K562 (cell line): Measurements from ENCODE around the gene GBP1. TPM values are rescaled to one million over a fixed set of nuclear protein-coding genes. Genes with fewer than 3 reads are reported as not detected.

ENCODE experiments used
- ATAC-seq: fragments of 200-7000 bp; cut with Tn5 transposase; 3 replicates; pipeline ENCODE4 v1.9.1; 2020; ENCODE audit warnings: moderate library complexity
- BruUV-seq: library from RNA; stranded (reverse); fragments of 400-500 nt; replicated peaks from 2 replicates; lab custom pipeline; 2021; lab: Mats Ljungman, UMichigan
- CTCF ChIA-PET: fragments of 300-600 bp; formaldehyde crosslinking; extraction: SDS; loops from one replicate; lab custom pipeline; 2021; ENCODE audit warnings: low intra/inter-chr PET ratio; lab: Yijun Ruan, JAX
- POLR2A ChIA-PET: fragments of 300-600, 350-650 bp; sonication (Branson Sonifier 250); formaldehyde crosslinking; extraction: SDS; loops from one replicate; lab custom pipeline; 2021; ENCODE audit warnings: antibody characterized with exemption, inconsistent platforms; lab: Yijun Ruan, JAX
- DNase-seq, 4 experiments: peaks; one replicate each; pipeline versions ENCODE4 v3.0.0 to v3.0.0-alpha.2; 2011 to 2018; ENCODE audit warnings: low spot score in 3 of 4, mixed read lengths in 3 of 4; ENCODE audit errors: extremely low read depth in 1 of 4
- FAIRE-seq: peaks from 2 replicates; lab custom pipeline; 2011; peaks lifted over from hg19 to GRCh38; lab: Jason Lieb, UNC
- H2AFZ ChIP-seq: 2 replicates; pipeline ENCODE4 v1.6.0; 2011; ENCODE audit warnings: low read depth, low read length, control low read depth, inconsistent platforms
- H3K27ac ChIP-seq: fragments of 200-600 bp; 3 replicates; pipeline ENCODE4 v1.8.0; 2011; ENCODE audit warnings: low read depth, mild to moderate bottlenecking, control low read depth, inconsistent platforms, low read length, moderate library complexity, mixed read lengths; ENCODE audit errors: extremely low read depth
- H3K27me3 ChIP-seq, 2 experiments: fragments of 300-600 bp in 1 of 2; 2 replicates in 1 of 2; 3 replicates in 1 of 2; pipeline versions ENCODE4 v1.6.0 to v1.8.0; 2011; ENCODE audit warnings: inconsistent platforms in 2 of 2, low read length in 2 of 2, mild to moderate bottlenecking in 1 of 2, mixed read lengths in 1 of 2, moderate library complexity in 1 of 2; ENCODE audit not compliant: control insufficient read depth in 2 of 2, insufficient read depth in 2 of 2
- H3K36me3 ChIP-seq: fragments of 300-600 bp; 3 replicates; pipeline ENCODE4 v1.8.0; 2011; ENCODE audit warnings: mild to moderate bottlenecking, low read length, inconsistent platforms; ENCODE audit not compliant: control insufficient read depth, insufficient read depth
- H3K4me1 ChIP-seq, 2 experiments: fragments of 200-600 bp in 1 of 2; replicated peaks in 1 of 2; 2 replicates in 1 of 2; 3 replicates in 1 of 2; pipeline versions ENCODE4 v1.5.1 to v1.8.0; 2011; ENCODE audit warnings: inconsistent platforms in 2 of 2, low read length in 2 of 2, mild to moderate bottlenecking in 1 of 2, mixed read lengths in 1 of 2, moderate library complexity in 1 of 2; ENCODE audit not compliant: control insufficient read depth in 2 of 2, insufficient read depth in 2 of 2
- H3K4me2 ChIP-seq: 2 replicates; pipeline ENCODE4 v1.6.1; 2011; ENCODE audit warnings: low read length, control low read depth, inconsistent platforms, mixed read lengths; ENCODE audit not compliant: insufficient read depth
- H3K4me3 ChIP-seq: fragments of 200-600 bp; sonication (generic), shearing (Covaris generic); 2 replicates; pipeline ENCODE4 v1.5.1; 2016; ENCODE audit warnings: control low read depth, inconsistent platforms
- H3K79me2 ChIP-seq: fragments of 200-600 bp; 3 replicates; pipeline ENCODE4 v1.8.0; 2011; ENCODE audit warnings: low read length, inconsistent platforms; ENCODE audit not compliant: control insufficient read depth, insufficient read depth
- H3K9ac ChIP-seq, 2 experiments: 2 replicates each; pipeline versions ENCODE4 v1.6.0 to v1.6.1; 2011; ENCODE audit warnings: low read depth in 2 of 2, low read length in 2 of 2, control low read depth in 1 of 2, inconsistent platforms in 1 of 2, mild to moderate bottlenecking in 1 of 2, mixed read lengths in 1 of 2; ENCODE audit not compliant: insufficient read depth in 1 of 2
- H3K9me1 ChIP-seq: one replicate; pipeline ENCODE4 v1.6.0; 2011; ENCODE audit warnings: inconsistent platforms, mild to moderate bottlenecking, low read length, moderate library complexity; ENCODE audit not compliant: control insufficient read depth, insufficient read depth
- H3K9me3 ChIP-seq: replicated peaks from 2 replicates; pipeline ENCODE4 v1.5.1; 2011; ENCODE audit warnings: low read depth, low read length, inconsistent platforms; ENCODE audit not compliant: control insufficient read depth, insufficient read depth
- H4K20me1 ChIP-seq: replicated peaks from 2 replicates; pipeline ENCODE4 v1.6.1; 2011; ENCODE audit warnings: low read length, inconsistent platforms, mixed read lengths; ENCODE audit not compliant: control insufficient read depth, insufficient read depth
- BDP1 ChIP-seq: IDR thresholded peaks from 3 replicates; pipeline ENCODE4 v1.6.1; 2011; ENCODE audit not compliant: insufficient read length, insufficient read depth
- FOSL1 ChIP-seq: fragments of 200-800 bp; sonication (Bioruptor generic); conservative IDR thresholded peaks from 2 replicates; pipeline ENCODE4 v1.6.1; 2016; ENCODE audit warnings: missing genetic modification characterization, missing compliant biosample characterization
- HNRNPL ChIP-seq: fragments of 200-400 bp; formaldehyde crosslinking; IDR thresholded peaks from 2 replicates; pipeline ENCODE4 v1.6.1; 2017; ENCODE audit warnings: low read depth, mild to moderate bottlenecking, low read length
- POLR2A ChIP-seq: fragments of 450-650 bp; conservative IDR thresholded peaks from 2 replicates; pipeline ENCODE4 v1.6.1; 2016
- PYGO2 ChIP-seq: fragments of 450-650 bp; IDR thresholded peaks from 2 replicates; pipeline ENCODE4 v1.6.1; 2016; ENCODE audit warnings: mild to moderate bottlenecking, missing genetic modification characterization, moderate library complexity, missing compliant biosample characterization
- SP2 ChIP-seq: IDR thresholded peaks from 2 replicates; pipeline ENCODE4 v1.6.1; 2011; ENCODE audit warnings: mild to moderate bottlenecking, low read depth, low read length, moderate library complexity; ENCODE audit not compliant: poor library complexity, severe bottlenecking; ENCODE audit errors: extremely low read depth
- ZNF696 ChIP-seq: fragments of 250-450 bp; sonication (Bioruptor Pico); conservative IDR thresholded peaks from 2 replicates; pipeline ENCODE4 v1.4.0; 2020; ENCODE audit warnings: mild to moderate bottlenecking, moderate library complexity
- WGBS: fragments of 100-300 bp; shearing (Covaris generic); methylation state at CpG from one replicate; pipeline ENCODE4 v1.1.6; 2016; ENCODE audit warnings: low coverage, mixed read lengths; ENCODE audit not compliant: insufficient coverage; ENCODE audit errors: missing lambda C conversion rate; 5-methylcytosine and 5-hydroxymethylcytosine counted together
- in situ Hi-C: fragments of 300-500 bp; cut with MboI; formaldehyde crosslinking; loops from 4 replicates; pipeline ENCODE4 v1.15.0; 2018; ENCODE audit warnings: inconsistent platforms, mixed read lengths
- intact Hi-C: fragments of 100-400 bp; cut with micrococcal nuclease; formaldehyde crosslinking; loops from 2 replicates; pipeline ENCODE4 v1.14.2; 2022
- polyA plus RNA-seq, 8 experiments: library from polyadenylated mRNA; depleted of rRNA in 4 of 8; stranded (reverse) in 5 of 8; unstranded in 3 of 8; fragments of >200 nt; fragmentation: Nextera tagmentation in 2 of 8; fragmentation: Illumina TruSeq in 1 of 8; extraction: Ambion mirVana in 2 of 8; extraction: Trizol in 1 of 8; gene quantifications; 2 replicates each; pipeline versions ENCODE4 v1.2.1 to v1.2.3, GENCODE V29; 2011 to 2014; ENCODE audit warnings: inconsistent platforms in 1 of 8, missing spikeins in 1 of 8
- total RNA-seq, 7 experiments: library from RNA; depleted of rRNA in 6 of 7; stranded (reverse); fragments of >200 nt in 6 of 7; fragmentation: Illumina TruSeq in 2 of 7; extraction: Trizol in 2 of 7; gene quantifications; 2 replicates each; pipeline versions ENCODE4 v1.2.1 to v1.2.3, GENCODE V29; 2011 to 2021; ENCODE audit warnings: low replicate concordance in 1 of 7
- TF ChIP-seq, protein P1 (sequence below): fragments of 250-450 bp; sonication (Bioruptor Pico); IDR thresholded peaks from 2 replicates; pipeline ENCODE4 v1.8.0; 2022; ENCODE audit warnings: inconsistent platforms
- TF ChIP-seq, protein P2 (sequence below), 2 experiments: fragments of 450-650 bp; formaldehyde crosslinking in 1 of 2; IDR thresholded peaks; 2 replicates each; pipeline versions ENCODE4 v1.4.0 to v1.6.1; 2014 to 2020; ENCODE audit warnings: mild to moderate bottlenecking in 2 of 2, borderline replicate concordance in 1 of 2, low read depth in 1 of 2
- TF ChIP-seq, protein P3 (sequence below): sonication (generic); formaldehyde crosslinking; IDR thresholded peaks from 2 replicates; pipeline ENCODE4 v1.8.1; 2023; ENCODE audit warnings: mild to moderate bottlenecking, missing genetic modification reagents

Gene GBP1
- total and polyA plus RNA-seq, 9 of the 15 experiments (the other 6 are each of a cell fraction or from before 2014, with no cell fraction given): not detected

DNA sequence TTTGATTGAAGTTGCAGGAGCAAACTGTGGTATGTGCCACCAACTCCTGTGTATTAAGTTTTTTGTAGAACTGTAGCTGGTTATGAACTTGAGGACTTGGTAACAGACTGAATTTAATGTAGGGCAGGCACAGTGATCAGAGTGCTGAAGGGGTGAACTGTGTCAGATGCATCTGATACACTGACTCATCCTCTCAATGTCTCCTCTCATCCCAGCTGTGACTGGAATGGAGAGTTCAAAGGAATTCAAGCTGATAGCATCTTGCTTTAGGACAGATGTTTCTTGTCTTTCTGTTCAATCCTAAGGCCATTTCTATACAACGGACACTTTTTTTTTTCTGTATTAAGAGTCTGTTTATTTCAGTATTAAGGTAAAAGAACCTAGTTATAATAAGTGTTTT is 25.0 kb upstream of the GBP1 start:
- H3K27me3 ChIP-seq: no peaks in the 10 kb centered on the region
- no peak overlapping the region for H3K9ac ChIP-seq
- in situ Hi-C loops (no loop called here), intact Hi-C loops (loop anchor here (5.0 kb wide), 2 partner anchors 93 to 187 kb away; no protein-coding TSS in a partner anchor)
- H2AFZ ChIP-seq: no peak overlapping the region
- no peak overlapping the region for H3K4me3 ChIP-seq
- no peaks in the 10 kb centered on the region for H3K9me1 ChIP-seq
- no peak for ATAC-seq
- peaks cover 0 to 4% of the 10 kb centered on the region in 2 experiments; a peak in 3 of 5 replicates for H3K4me1 ChIP-seq
- H4K20me1 ChIP-seq: no peaks in the 10 kb centered on the region
- ChIA-PET CTCF (interaction anchor here (1.0 kb wide), 1 partner anchor 59 kb away, joined by 3 read pairs; no protein-coding TSS in a partner anchor), POLR2A (no interaction called here)
- H3K27ac ChIP-seq: no peak overlapping the region
- H3K36me3 ChIP-seq: no peaks in the 10 kb centered on the region
- no peak overlapping the region for H3K4me2 ChIP-seq
- H3K9me3 ChIP-seq: no peaks in the 10 kb centered on the region
- no peak for DNase-seq
- WGBS: 4% methylated on average over 1 of the region's 1 CpG
- FAIRE-seq: no peak
- H3K79me2 ChIP-seq: no peaks in the 10 kb centered on the region
- BruUV-seq: no TSS peak
- no peak for TF ChIP-seq HNRNPL
- TF ChIP-seq BDP1: no peak
- no peak for TF ChIP-seq SP2
- TF ChIP-seq, protein P1, sequence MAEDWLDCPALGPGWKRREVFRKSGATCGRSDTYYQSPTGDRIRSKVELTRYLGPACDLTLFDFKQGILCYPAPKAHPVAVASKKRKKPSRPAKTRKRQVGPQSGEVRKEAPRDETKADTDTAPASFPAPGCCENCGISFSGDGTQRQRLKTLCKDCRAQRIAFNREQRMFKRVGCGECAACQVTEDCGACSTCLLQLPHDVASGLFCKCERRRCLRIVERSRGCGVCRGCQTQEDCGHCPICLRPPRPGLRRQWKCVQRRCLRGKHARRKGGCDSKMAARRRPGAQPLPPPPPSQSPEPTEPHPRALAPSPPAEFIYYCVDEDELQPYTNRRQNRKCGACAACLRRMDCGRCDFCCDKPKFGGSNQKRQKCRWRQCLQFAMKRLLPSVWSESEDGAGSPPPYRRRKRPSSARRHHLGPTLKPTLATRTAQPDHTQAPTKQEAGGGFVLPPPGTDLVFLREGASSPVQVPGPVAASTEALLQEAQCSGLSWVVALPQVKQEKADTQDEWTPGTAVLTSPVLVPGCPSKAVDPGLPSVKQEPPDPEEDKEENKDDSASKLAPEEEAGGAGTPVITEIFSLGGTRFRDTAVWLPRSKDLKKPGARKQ (CRISPR knock-in tag): no peak
- TF ChIP-seq, protein P2, sequence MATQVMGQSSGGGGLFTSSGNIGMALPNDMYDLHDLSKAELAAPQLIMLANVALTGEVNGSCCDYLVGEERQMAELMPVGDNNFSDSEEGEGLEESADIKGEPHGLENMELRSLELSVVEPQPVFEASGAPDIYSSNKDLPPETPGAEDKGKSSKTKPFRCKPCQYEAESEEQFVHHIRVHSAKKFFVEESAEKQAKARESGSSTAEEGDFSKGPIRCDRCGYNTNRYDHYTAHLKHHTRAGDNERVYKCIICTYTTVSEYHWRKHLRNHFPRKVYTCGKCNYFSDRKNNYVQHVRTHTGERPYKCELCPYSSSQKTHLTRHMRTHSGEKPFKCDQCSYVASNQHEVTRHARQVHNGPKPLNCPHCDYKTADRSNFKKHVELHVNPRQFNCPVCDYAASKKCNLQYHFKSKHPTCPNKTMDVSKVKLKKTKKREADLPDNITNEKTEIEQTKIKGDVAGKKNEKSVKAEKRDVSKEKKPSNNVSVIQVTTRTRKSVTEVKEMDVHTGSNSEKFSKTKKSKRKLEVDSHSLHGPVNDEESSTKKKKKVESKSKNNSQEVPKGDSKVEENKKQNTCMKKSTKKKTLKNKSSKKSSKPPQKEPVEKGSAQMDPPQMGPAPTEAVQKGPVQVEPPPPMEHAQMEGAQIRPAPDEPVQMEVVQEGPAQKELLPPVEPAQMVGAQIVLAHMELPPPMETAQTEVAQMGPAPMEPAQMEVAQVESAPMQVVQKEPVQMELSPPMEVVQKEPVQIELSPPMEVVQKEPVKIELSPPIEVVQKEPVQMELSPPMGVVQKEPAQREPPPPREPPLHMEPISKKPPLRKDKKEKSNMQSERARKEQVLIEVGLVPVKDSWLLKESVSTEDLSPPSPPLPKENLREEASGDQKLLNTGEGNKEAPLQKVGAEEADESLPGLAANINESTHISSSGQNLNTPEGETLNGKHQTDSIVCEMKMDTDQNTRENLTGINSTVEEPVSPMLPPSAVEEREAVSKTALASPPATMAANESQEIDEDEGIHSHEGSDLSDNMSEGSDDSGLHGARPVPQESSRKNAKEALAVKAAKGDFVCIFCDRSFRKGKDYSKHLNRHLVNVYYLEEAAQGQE (IDR thresholded peaks at IDR 0.05; ENCODE audit: borderline replicate concordance): peak; percentile 14; the same call in 1 of the 2 replicates
- TF ChIP-seq, protein P2 (CRISPR knock-in tag; IDR thresholded peaks at IDR 0.05; ENCODE audit: low read depth): no peak
- TF ChIP-seq FOSL1 (tag): 0 out of 2 replicates have a peak, but pooled peaks have one; percentile 22
- no peak for TF ChIP-seq ZNF696 (CRISPR knock-in tag)
- no peak for TF ChIP-seq PYGO2
- TF ChIP-seq, protein P3, sequence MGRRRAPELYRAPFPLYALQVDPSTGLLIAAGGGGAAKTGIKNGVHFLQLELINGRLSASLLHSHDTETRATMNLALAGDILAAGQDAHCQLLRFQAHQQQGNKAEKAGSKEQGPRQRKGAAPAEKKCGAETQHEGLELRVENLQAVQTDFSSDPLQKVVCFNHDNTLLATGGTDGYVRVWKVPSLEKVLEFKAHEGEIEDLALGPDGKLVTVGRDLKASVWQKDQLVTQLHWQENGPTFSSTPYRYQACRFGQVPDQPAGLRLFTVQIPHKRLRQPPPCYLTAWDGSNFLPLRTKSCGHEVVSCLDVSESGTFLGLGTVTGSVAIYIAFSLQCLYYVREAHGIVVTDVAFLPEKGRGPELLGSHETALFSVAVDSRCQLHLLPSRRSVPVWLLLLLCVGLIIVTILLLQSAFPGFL: no peak
- TF ChIP-seq POLR2A: no peak
